Ovary (tissue), 9 donors: ENCODE data around the gene KCTD10. TPM values are rescaled to one million over a fixed set of nuclear protein-coding genes. Genes with fewer than 3 reads are reported as not detected.

Experiments
- DNase-seq, 5 donors: peaks; one replicate each; pipeline ENCODE4 v3.0.0-alpha.2; 2019 to 2020
- H3K27ac ChIP-seq, 2 donors: fragments of 200-600 bp; one replicate each; pipeline versions ENCODE4 v1.5.1 to v1.8.0; 2019 to 2022
- H3K27me3 ChIP-seq: fragments of 200-600 bp; one replicate; pipeline ENCODE4 v1.8.0; 2022
- H3K36me3 ChIP-seq: fragments of 200-600 bp; sonication (generic); one replicate; pipeline ENCODE4 v1.5.1; 2019
- H3K4me1 ChIP-seq: one replicate; pipeline ENCODE4 v1.8.1; 2013; ENCODE audit warnings: mild to moderate bottlenecking, moderate library complexity; ENCODE audit not compliant: insufficient read depth
- H3K4me3 ChIP-seq: fragments of 200-600 bp; sonication (generic); one replicate; pipeline ENCODE4 v1.5.1; 2017
- H3K9me3 ChIP-seq, 2 donors: fragments of 200-600 bp in 1 of 2; sonication (generic) in 1 of 2; one replicate each; pipeline versions ENCODE4 v1.5.1 to v1.8.1; 2013 to 2019; ENCODE audit warnings: mild to moderate bottlenecking in 1 of 2, moderate library complexity in 1 of 2
- CTCF ChIP-seq, 3 donors: fragments of 450-650 bp in 2 of 3; fragments of 200-600 bp in 1 of 3; IDR thresholded peaks; one replicate each; pipeline versions ENCODE4 v1.5.1 to v1.8.0; 2016 to 2022; ENCODE audit warnings: antibody characterized with exemption in 3 of 3, mild to moderate bottlenecking in 1 of 3
- EP300 ChIP-seq: sonication (generic); formaldehyde crosslinking; IDR thresholded peaks from one replicate; pipeline ENCODE4 v1.6.1; 2017; ENCODE audit warnings: antibody characterized with exemption
- POLR2A ChIP-seq: fragments of 450-650 bp; IDR thresholded peaks from one replicate; pipeline ENCODE4 v1.6.1; 2017; ENCODE audit warnings: antibody characterized with exemption, mild to moderate bottlenecking, moderate library complexity
- WGBS, 3 donors: extraction: QIAGEN DNeasy Blood & Tissue Kit in 1 of 3; methylation state at CpG; one replicate each; pipeline versions ENCODE4 v1.1.5 to v1.1.7; 2013 to 2017; 5-methylcytosine and 5-hydroxymethylcytosine counted together
- intact Hi-C, 4 donors: fragments of 100-400 bp; cut with DNase I; formaldehyde crosslinking; loops; one replicate each; pipeline versions ENCODE4 v1.11.0 to v1.15.1; 2022 to 2023
- polyA plus RNA-seq, 2 donors: library from polyadenylated mRNA; stranded (reverse); fragments of 200-250 nt in 1 of 2; fragments of 350-450 nt in 1 of 2; fragmentation: Illumina TruSeq in 1 of 2; extraction: RNeasy Lipid Tissue Mini Kit (QIAGEN cat#74804) in 1 of 2; gene quantifications; one replicate each; pipeline ENCODE4 v1.2.3, GENCODE V29; 2013 to 2014
- total RNA-seq, 7 donors: library from RNA; depleted of rRNA in 2 of 7; stranded (reverse); fragments of >200 nt in 2 of 7; fragmentation: NEBNext Ultra II Directional in 3 of 7; extraction: Animal tissue kit (Norgen Biotek cat#: 25700) in 3 of 7; gene quantifications; one replicate each; pipeline versions ENCODE4 v1.1.0 to v1.2.4, GENCODE V29; 2016 to 2023
- donor health status: DM: no; HTN: no; CAD: no; lungs with moderate emphysema.
- donor health status: DM: no; HTN: no; CAD: no.
- donor health status: Bipolar disorder and iron deficiency.
- donor health status: DM: yes; HTN: yes; CAD: no.
- donor health status: DM: no; HTN: no; CAD: no.
- donor health status: DM: yes; HTN: yes; CAD: no.

KCTD10 gene
- total and polyA plus RNA-seq, 9 donors: 21.6 to 70.6 (median 38.0) TPM

- Histone ChIP-seq H3K27ac (no peak overlapping the region), H3K36me3 (no peaks in the 10 kb centered on the region), H3K27me3 (no peaks in the 10 kb centered on the region), H3K4me3 (no peak overlapping the region), H3K9me3 (no peaks in the 10 kb centered on the region), H3K4me1 (no peaks in the 10 kb centered on the region)
- intact Hi-C loops: loop anchor here in 1 of 4 donors (10.0 kb wide), 1 partner anchor 62 kb away; no protein-coding TSS in a partner anchor
- no peak for DNase-seq
- TF ChIP-seq EP300: no peak
- no peak for TF ChIP-seq POLR2A
- TF ChIP-seq CTCF (IDR thresholded peaks at IDR 0.05): no peak
Measured at GRCh38 chr12:109496306-109496705, 19.2 kb upstream of the KCTD10 start.

- Histone ChIP-seq H3K4me3 (no peak overlapping the region), H3K27me3 (no peaks in the 10 kb centered on the region), H3K27ac (no peak overlapping the region), H3K4me1 (no peaks in the 10 kb centered on the region), H3K9me3 (no peaks in the 10 kb centered on the region), H3K36me3 (no peaks in the 10 kb centered on the region)
- intact Hi-C loops: loop anchor here in 1 of 4 donors (10.0 kb wide), 1 partner anchor 60 kb away; no protein-coding TSS in a partner anchor
- TF ChIP-seq EP300 (no peak), POLR2A (no peak), CTCF (IDR thresholded peaks at IDR 0.05) (no peak)
- DNase-seq: no peak
Measured at GRCh38 chr12:109495012-109495411, 17.9 kb upstream of the KCTD10 start.

- Histone ChIP-seq H3K4me1 (no peaks in the 10 kb centered on the region), H3K27me3 (no peaks in the 10 kb centered on the region), H3K9me3 (no peaks in the 10 kb centered on the region), H3K27ac (no peak overlapping the region), H3K36me3 (no peaks in the 10 kb centered on the region), H3K4me3 (no peak overlapping the region)
- TF ChIP-seq CTCF (IDR thresholded peaks at IDR 0.05) (no peak), POLR2A (no peak), EP300 (no peak)
- no peak for DNase-seq
- intact Hi-C loops: loop anchor here in 1 of 4 donors (10.0 kb wide), 1 partner anchor 60 kb away; no protein-coding TSS in a partner anchor
- WGBS, 3 donors: 94 to 96% (median 95%) methylated on average over 7 of the region's 7 CpGs
Measured at GRCh38 chr12:109494348-109494881, 17.3 kb upstream of the KCTD10 start.

GRCh38 chr12:109493938-109494337, 16.8 kb upstream of the KCTD10 start:
- no peak overlapping the region for H3K27ac ChIP-seq
- intact Hi-C loops: loop anchor here in 1 of 4 donors (10.0 kb wide), 1 partner anchor 59 kb away; no protein-coding TSS in a partner anchor
- no peaks in the 10 kb centered on the region for H3K9me3 ChIP-seq
- no peaks in the 10 kb centered on the region for H3K36me3 ChIP-seq
- no peak for DNase-seq
- H3K27me3 ChIP-seq: no peaks in the 10 kb centered on the region
- H3K4me3 ChIP-seq: no peak overlapping the region
- WGBS, 3 donors: 91 to 100% (median 96%) methylated on average over 1 of the region's 1 CpG
- no peaks in the 10 kb centered on the region for H3K4me1 ChIP-seq
- TF ChIP-seq POLR2A: no peak
- no peak for TF ChIP-seq CTCF (IDR thresholded peaks at IDR 0.05)
- no peak for TF ChIP-seq EP300
